HG03378 (cell line): Measurements from ENCODE around the gene PTPN9.
"Not testable (repeated sequence)": the region's sequence is repeated elsewhere in the genome, so short reads cannot be mapped to it uniquely, and the experiment has no call there.

Experiments
- ATAC-seq: cut with Tn5 transposase; IDR thresholded peaks from one replicate; pipeline ENCODE4 v1.9.1; 2021; ENCODE audit warnings: mild to moderate bottlenecking, moderate library complexity; ENCODE audit not compliant: unreplicated experiment

The PTPN9 gene

GRCh38 chr15:75583701-75584100 is 4.6 kb upstream of the PTPN9 start:
- ATAC-seq: no peak

- ATAC-seq: not testable (repeated sequence)
Measured at GRCh38 chr15:75582943-75583342, 3.8 kb upstream of the PTPN9 start.

DNA sequence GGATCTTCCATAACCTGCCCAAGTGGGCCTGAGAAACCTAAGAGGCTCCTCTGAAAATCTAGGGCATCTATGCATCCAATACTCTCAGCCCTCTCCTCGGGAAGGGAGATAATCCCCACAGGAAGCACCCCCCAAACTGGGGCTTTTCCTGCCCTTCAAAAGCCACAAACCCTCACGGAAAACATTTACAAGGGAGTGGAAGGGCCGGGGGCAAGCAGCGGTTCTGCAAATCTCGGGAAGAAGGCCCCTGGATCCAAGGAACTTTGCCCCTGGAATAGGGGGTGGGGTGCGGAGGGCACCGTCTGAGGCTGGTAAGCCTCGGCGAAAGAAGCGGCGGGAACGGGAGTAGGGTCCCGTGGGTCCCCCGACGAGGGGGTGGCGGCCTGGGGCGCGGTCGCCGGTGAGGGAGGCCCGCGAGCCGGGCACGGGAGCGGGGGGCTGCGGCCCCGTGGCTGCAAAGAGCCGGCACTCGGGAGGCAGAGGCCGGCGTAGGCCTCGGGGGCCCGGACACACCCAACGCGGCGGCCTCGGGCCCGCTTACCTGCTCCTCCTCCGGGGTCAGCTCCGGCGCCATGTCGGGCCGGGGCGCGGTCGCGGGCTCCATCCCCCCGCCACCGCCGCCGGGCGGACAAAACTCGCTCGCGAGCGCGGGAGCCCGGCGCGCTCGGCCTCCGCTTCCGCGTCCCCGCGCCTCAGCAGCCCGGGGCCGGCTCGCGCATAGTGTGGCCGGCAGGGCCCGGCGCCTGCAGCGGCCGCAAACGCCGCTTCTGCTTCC is 755 bp downstream of the PTPN9 start:
- ATAC-seq: no peak

GRCh38 chr15:75577401-75578172 is 1.5 kb downstream of the PTPN9 start:
- ATAC-seq: no peak

- ATAC-seq: no peak
Measured at GRCh38 chr15:75573648-75574384, 5.3 kb downstream of the PTPN9 start.

DNA sequence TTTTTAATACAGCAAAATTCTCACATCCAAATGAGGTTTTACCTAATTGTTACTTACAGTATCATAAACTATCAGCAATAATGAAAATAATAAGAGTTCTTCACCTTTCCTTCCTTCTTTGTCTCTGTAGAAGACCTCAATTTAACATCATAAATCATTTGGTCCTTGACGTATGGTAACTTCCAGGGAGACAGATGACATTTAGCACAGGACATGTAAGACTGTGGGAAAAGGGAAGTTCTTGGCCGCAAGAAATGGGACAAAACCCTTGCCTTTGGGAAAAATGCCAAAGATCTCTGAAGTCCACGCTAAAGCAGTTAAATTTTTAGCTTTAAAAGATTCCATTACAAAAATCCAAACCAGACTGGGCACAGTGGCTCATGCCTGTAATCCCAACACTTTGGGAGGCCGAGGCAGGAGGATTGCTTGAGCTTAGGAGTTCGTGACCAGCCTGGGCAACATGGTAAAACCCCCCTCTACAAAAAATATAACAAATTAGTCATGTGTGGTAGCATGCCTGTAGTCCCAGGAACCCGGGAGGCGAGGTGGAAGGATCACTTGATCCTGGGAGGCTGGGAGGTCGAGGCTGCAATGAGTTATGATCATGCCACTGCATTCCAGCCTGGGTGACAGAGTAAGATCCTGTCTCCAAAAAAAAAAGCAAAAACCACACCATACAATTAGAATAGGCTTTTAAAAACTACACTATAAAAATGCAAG is 8.8 kb downstream of the PTPN9 start:
- ATAC-seq: no peak

DNA sequence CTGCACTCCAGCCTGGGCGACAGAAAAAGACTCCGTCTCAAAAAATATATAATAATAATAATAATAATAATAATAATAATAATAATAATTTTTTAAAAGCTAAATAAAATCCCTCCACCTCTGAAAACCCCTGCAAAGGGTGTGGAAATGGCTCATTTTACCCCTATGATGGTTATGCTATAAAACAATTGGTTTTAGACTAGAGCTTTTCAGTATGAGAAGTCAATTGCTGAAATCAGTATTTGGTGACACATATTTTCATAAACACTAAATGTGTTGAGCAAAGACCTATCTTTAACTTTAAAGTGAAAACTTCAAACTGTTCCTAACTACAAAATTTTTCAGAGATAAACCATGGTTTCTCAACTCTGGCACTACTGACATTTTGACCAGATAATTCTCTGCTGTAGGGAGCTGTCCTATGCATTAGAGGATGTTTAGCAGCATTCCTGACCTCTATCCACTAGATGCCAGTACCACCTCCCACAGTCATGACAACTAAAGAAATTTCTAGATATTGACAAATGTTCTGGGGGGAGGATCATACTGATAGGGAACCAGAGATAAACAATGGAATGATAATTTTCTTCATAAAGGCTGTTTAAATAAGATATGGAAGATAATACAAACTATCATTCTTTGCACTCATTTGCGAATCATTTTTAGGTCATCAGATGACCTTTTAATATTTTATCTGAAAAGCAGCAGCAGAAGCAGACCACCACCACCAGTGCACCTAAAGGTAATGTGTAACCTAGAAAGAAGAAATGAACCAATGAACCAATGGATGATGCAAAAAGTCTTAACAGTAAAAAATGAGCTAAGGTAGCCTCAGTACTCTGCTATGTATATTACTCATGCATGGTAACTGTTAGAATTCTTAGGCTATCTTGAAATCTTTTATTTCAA is 13.8 kb downstream of the PTPN9 start:
- no peak for ATAC-seq

DNA sequence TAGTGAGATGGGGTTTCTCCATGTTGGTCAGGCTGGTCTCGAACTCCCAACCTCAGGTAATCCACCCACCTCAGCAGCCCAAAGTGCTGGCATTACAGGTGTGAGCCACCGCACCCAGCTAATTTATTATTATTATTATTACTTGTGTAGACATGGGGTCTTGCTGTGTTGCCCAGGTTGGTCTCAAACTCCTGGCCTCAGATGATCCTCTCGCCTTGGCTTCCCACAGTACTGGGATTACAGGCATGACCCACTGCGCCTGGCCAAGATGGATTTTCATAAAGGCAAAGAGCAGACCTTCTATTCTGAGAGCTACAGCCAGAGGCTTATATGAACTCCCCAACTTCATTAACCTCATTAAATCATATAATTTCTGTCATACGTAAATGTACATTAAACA is 17.2 kb downstream of the PTPN9 start:
- no peak for ATAC-seq

- ATAC-seq: not testable (repeated sequence)
Measured at GRCh38 chr15:75559360-75559759, 19.8 kb downstream of the PTPN9 start.

DNA sequence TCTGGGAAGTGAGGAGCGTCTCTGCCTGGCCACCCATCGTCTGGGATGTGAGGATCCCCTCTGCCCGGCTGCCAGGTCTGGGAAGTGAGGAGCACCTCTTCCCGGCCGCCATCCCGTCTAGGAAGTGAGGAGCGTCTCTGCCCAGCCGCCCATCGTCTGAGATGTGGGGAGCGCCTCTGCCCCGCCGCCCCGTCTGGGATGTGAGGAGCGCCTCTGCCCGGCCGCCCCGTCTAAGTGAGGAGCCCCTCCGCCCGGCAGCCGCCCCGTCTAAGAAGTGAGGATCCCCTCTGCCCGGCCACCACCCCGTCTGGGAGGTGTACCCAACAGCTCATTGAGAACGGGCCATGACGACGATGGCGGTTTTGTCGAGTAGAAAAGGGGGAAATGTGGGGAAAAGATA is 20.2 kb downstream of the PTPN9 start:
- ATAC-seq: not testable (repeated sequence)

DNA sequence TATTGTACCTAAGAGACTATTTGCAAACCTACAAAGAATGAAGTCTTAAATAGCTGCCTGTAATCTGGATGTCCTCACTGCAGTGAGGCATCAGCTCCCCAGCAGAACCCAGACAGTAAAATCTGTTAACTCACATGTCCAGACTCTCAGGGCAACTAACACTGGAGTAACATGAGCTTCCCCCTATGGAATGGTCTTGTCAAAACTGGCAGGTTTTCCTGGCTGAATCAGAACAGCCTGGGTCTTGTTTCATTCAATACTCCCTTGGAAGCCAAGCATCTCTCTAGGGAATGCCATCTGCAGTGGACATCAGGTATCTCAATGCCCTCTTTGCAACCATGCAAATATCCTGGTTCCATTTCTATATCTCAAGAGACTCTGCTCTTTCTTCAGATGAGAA is 24.4 kb downstream of the PTPN9 start:
- ATAC-seq: no peak

- ATAC-seq: no peak
Measured at GRCh38 chr15:75553659-75554058, 25.5 kb downstream of the PTPN9 start.

GRCh38 chr15:75551091-75551490 is 28.0 kb downstream of the PTPN9 start:
- ATAC-seq: no peak

DNA sequence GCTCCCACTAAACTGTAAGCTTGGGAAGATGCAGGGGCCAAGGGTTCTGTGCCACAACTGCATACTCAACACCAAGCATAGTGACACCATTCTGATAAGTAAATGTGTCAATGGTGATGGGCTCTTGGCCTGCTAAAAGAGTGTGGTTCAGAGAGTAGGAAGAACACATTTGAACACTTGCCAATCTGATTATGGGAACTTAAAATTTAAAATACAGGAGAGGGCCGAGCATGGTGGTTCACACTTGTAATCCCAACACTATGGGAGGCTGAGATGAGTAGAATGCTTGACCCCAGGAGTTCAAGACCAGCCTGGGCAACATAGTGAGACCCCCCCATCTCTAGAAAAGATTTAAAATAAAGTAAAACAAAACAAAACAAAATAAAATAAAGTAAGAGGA is 34.1 kb downstream of the PTPN9 start:
- no peak for ATAC-seq

DNA sequence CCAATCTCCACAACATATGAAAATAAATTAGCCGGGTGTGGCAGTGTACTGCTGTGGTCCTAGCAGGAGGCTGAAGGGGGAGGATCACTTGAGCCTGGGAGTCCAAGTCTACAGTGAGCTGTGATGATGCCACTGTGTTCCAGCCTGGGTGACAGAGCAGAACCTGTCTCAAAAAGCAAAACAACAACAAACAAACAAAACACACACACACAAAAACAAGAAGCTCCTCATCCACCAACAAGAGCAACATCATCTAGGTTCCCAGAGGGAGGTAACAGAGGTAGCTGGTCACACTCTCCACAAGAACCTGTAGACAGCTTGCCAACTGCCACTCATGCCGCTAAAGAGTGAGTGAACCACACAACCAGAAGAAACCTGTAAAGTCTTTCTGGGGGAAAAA is 34.8 kb downstream of the PTPN9 start:
- ATAC-seq: no peak

- ATAC-seq: not testable (repeated sequence)
Measured at GRCh38 chr15:75542949-75543545, 36.1 kb downstream of the PTPN9 start.

DNA sequence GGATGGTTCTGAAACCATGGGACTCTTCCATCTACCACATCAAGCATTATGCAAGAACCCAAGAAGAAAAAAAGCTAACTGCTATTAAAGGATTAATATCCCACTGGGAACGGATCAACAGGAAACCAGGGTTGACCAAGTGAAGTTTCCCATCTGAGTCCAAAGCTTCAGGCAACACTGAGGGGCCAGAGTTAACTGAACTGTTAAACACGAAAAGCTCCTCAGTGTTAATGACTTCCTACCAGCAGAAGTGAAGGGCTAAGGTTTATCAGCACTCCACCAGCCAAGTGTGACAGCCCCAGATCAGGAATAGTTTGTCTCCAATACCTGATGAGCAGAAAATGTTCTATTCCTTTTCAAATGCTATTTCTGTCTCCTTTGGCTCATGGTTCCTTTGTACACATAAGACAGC is 36.7 kb downstream of the PTPN9 start:
- no peak for ATAC-seq

GRCh38 chr15:75538376-75538775 is 40.7 kb downstream of the PTPN9 start:
- ATAC-seq: no peak

DNA sequence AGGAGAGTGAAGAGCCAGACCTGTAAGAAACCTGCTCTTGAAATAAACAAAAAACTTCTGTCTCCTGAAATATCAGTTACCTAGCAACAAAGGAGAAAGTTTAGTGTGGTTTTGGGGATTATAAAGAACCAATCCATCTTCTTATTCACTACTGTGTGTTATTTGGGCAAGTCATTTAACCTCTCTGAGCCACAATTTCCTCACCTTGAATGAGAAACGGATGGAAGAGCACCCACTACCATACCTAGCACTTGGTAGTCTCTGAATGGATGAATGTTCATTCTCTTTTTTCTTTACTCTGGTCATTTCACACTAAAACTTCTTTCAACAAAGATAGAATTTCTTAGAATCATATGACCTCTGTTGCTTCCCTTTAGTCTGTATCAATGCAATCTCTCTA is 45.2 kb downstream of the PTPN9 start:
- no peak for ATAC-seq
